Measurements from ENCODE around the gene ATP6V0A1.

DNA sequence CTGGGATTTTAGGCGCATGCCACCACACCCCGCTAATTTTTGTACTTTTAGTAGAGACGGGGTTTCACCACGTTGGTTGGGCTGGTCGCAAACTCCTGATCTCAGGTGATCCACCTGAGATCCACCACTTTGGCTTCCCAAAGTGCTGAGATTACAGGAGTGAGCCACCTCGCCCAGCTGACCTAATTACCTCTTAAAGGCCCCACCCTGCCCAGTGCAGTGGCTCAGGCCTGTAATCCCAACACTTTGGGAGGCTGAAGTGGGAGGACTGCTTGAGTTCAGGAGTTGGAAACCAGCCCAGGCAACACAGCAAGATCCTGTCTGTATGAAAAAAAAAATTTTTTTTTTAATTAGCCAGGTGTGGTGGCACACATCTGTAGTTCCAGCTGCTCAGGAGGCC lies 100.4 kb downstream of the ATP6V0A1 start:
- no peak for TF ChIP-seq CTCF (conservative IDR thresholded peaks at IDR 0.05; ENCODE audit: low read depth, low read length)
- TF ChIP-seq, protein P1, sequence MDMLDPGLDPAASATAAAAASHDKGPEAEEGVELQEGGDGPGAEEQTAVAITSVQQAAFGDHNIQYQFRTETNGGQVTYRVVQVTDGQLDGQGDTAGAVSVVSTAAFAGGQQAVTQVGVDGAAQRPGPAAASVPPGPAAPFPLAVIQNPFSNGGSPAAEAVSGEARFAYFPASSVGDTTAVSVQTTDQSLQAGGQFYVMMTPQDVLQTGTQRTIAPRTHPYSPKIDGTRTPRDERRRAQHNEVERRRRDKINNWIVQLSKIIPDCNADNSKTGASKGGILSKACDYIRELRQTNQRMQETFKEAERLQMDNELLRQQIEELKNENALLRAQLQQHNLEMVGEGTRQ (IDR thresholded peaks at IDR 0.05; ENCODE audit: low read depth, low read length) = no peak
- no peak for TF ChIP-seq RAD21 (IDR thresholded peaks at IDR 0.05; ENCODE audit: low read length)
- no peak for TF ChIP-seq POLR2A (IDR thresholded peaks at IDR 0.05; ENCODE audit: low read depth, low read length)
- no peak for TF ChIP-seq RCOR1 (IDR thresholded peaks at IDR 0.05; ENCODE audit: insufficient replicate concordance, low read length)
- TF ChIP-seq BHLHE40 (IDR thresholded peaks at IDR 0.05; ENCODE audit: low read depth, low read length) = no peak
- TF ChIP-seq SMC3 (IDR thresholded peaks at IDR 0.05; ENCODE audit: low read depth, low read length) = no peak
- no peak for TF ChIP-seq RFX5 (IDR thresholded peaks at IDR 0.05; ENCODE audit: low read depth, low read length)
- TF ChIP-seq CEBPB (IDR thresholded peaks at IDR 0.05; ENCODE audit: low read depth, low read length) = no peak
- no peak for TF ChIP-seq MXI1 (IDR thresholded peaks at IDR 0.05; ENCODE audit: borderline replicate concordance, low read depth, low read length)
- no peak for TF ChIP-seq MAZ (IDR thresholded peaks at IDR 0.05; ENCODE audit: borderline replicate concordance, low read depth, low read length)
- TF ChIP-seq, protein P2, sequence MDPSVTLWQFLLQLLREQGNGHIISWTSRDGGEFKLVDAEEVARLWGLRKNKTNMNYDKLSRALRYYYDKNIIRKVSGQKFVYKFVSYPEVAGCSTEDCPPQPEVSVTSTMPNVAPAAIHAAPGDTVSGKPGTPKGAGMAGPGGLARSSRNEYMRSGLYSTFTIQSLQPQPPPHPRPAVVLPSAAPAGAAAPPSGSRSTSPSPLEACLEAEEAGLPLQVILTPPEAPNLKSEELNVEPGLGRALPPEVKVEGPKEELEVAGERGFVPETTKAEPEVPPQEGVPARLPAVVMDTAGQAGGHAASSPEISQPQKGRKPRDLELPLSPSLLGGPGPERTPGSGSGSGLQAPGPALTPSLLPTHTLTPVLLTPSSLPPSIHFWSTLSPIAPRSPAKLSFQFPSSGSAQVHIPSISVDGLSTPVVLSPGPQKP (IDR thresholded peaks at IDR 0.05; ENCODE audit: borderline replicate concordance, low read depth, low read length) = no peak
- no peak for TF ChIP-seq FOS (IDR thresholded peaks at IDR 0.05; ENCODE audit: low read depth, low read length)
- no peak for TF ChIP-seq MAFK (IDR thresholded peaks at IDR 0.05; ENCODE audit: low read depth, low read length)

Data from IMR-90 (cell line).